HepG2 (cell line): Measurements from ENCODE around the gene ULBP2.

Source experiments
- ADNP ChIP-seq: sonication (generic); formaldehyde crosslinking; IDR thresholded peaks from 2 replicates; pipeline ENCODE4 v1.4.0; 2020; ENCODE audit warnings: missing genetic modification reagents
- CCDC6 ChIP-seq: sonication (generic); formaldehyde crosslinking; IDR thresholded peaks from 2 replicates; pipeline ENCODE4 v1.8.1; 2022; ENCODE audit warnings: mild to moderate bottlenecking, missing genetic modification reagents, moderate library complexity
- CREB1 ChIP-seq, 2 experiments: fragments of 450-650 bp in 1 of 2; IDR thresholded peaks; 2 replicates each; pipeline ENCODE4 v1.6.1; 2016 to 2017; ENCODE audit warnings: control low read depth in 1 of 2, mild to moderate bottlenecking in 1 of 2, missing compliant biosample characterization in 1 of 2, missing genetic modification characterization in 1 of 2
- MIXL1 ChIP-seq: IDR thresholded peaks from 2 replicates; pipeline ENCODE4 v1.6.1; 2016
- POLR2A ChIP-seq, 2 experiments: IDR thresholded peaks; 2 replicates each; pipeline ENCODE4 v1.6.1; 2011; ENCODE audit warnings: low read depth in 2 of 2, low read length in 2 of 2, mild to moderate bottlenecking in 1 of 2, moderate library complexity in 1 of 2; ENCODE audit not compliant: insufficient read depth in 1 of 2
- POLR2AphosphoS5 ChIP-seq: IDR thresholded peaks from 2 replicates; pipeline ENCODE4 v1.6.1; 2012; ENCODE audit warnings: low read depth, low read length
- PPARG ChIP-seq: conservative IDR thresholded peaks from 2 replicates; pipeline ENCODE4 v1.6.1; 2016; ENCODE audit warnings: missing biosample characterization, missing genetic modification reagents
- ZIK1 ChIP-seq: sonication (generic); formaldehyde crosslinking; IDR thresholded peaks from 2 replicates; pipeline ENCODE4 v1.5.0; 2020; ENCODE audit warnings: mild to moderate bottlenecking, low read depth, missing genetic modification reagents, borderline replicate concordance
- ZNF124 ChIP-seq: sonication (generic); formaldehyde crosslinking; IDR thresholded peaks from 2 replicates; pipeline ENCODE4 v1.4.0; 2020; ENCODE audit warnings: missing genetic modification reagents
- ZNF282 ChIP-seq: fragments of 450-650 bp; IDR thresholded peaks from 2 replicates; pipeline ENCODE4 v1.6.1; 2018; ENCODE audit not compliant: partially characterized antibody
- ZNF619 ChIP-seq: sonication (generic); formaldehyde crosslinking; IDR thresholded peaks from 2 replicates; pipeline ENCODE4 v1.4.0; 2020; ENCODE audit warnings: mild to moderate bottlenecking, missing genetic modification reagents
- ZSCAN29 ChIP-seq: sonication (generic); formaldehyde crosslinking; conservative IDR thresholded peaks from 2 replicates; pipeline ENCODE4 v1.4.0; 2020; ENCODE audit warnings: mild to moderate bottlenecking, missing genetic modification reagents
- TF ChIP-seq, protein P1 (sequence below): sonication (generic); formaldehyde crosslinking; IDR thresholded peaks from 2 replicates; pipeline ENCODE4 v1.5.0; 2020; ENCODE audit warnings: mild to moderate bottlenecking, missing genetic modification reagents, moderate library complexity

DNA sequence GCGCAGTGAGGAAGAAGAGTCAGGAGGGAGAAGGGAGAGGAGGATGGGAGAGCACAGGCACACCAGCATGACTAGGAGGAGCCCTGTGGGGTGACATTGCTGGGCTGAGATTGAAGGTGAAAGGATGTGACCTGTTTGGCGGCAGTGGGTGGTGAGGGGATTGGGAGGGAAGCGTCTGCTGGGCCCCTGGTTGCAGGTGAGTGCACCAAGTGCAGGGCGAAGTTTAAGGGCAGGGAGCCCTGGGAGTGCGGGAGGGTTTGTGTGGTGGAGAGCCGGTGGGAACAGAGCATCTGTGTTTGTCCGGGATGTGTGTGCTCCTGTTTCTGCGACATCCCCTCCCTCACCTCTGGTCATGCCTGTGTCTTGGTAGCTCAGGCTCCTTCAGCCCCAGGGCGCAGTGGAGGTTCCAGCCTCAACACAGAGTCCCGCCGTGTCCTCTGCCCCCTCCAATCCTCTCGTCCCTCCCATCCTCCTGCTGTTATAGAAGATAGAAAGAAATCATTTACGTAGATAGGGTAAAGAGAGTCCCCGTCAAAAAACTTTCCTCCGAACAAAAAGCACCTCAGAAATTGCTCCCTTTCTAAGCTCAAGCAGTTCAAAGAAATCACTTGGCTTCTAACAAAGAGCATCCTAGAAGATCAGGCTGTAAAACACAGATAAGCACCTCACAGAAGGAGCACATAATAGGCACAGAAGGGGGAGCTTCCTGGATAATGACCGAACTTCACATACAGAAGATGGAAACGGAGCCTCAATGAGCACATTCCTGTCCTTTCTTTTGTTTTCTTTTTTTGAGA lies 46.9 kb downstream of the ULBP2 start:
- TF ChIP-seq ZNF124 (no peak), MIXL1 (CRISPR knock-in tag) (no peak), POLR2AphosphoS5 (no peak), POLR2A (IDR thresholded peaks at IDR 0.05; ENCODE audit: insufficient read depth in 1 of 2, low read depth in 2 of 2, low read length in 2 of 2) (no peak), ADNP (CRISPR knock-in tag) (no peak), PPARG (CRISPR knock-in tag) (no peak), ZNF619 (CRISPR knock-in tag) (no peak), ZSCAN29 (no peak), ZIK1 (CRISPR knock-in tag) (no peak), CREB1 (IDR thresholded peaks at IDR 0.05) (no peak), CREB1 (CRISPR knock-in tag; IDR thresholded peaks at IDR 0.05) (no peak), ZNF282 (no peak), CCDC6 (CRISPR knock-in tag) (no peak)
- TF ChIP-seq, protein P1, sequence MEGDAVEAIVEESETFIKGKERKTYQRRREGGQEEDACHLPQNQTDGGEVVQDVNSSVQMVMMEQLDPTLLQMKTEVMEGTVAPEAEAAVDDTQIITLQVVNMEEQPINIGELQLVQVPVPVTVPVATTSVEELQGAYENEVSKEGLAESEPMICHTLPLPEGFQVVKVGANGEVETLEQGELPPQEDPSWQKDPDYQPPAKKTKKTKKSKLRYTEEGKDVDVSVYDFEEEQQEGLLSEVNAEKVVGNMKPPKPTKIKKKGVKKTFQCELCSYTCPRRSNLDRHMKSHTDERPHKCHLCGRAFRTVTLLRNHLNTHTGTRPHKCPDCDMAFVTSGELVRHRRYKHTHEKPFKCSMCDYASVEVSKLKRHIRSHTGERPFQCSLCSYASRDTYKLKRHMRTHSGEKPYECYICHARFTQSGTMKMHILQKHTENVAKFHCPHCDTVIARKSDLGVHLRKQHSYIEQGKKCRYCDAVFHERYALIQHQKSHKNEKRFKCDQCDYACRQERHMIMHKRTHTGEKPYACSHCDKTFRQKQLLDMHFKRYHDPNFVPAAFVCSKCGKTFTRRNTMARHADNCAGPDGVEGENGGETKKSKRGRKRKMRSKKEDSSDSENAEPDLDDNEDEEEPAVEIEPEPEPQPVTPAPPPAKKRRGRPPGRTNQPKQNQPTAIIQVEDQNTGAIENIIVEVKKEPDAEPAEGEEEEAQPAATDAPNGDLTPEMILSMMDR (CRISPR knock-in tag): no peak
